Activated CD4-positive, CD25-positive, alpha-beta regulatory T cell (primary cell): ENCODE results near the gene MAP2K5.
"Not testable (repeated sequence)": the region's sequence is repeated elsewhere in the genome, so short reads cannot be mapped to it uniquely, and the experiment has no call there.

Experiments
- DNase-seq, 4 experiments: peaks; one replicate each; lab custom pipeline; 2025; lab: John Stamatoyannopoulos, UW

MAP2K5 gene

GRCh38 chr15:67672834-67673233 lies 130.3 kb downstream of the MAP2K5 start:
- DNase-seq: not testable (repeated sequence)

GRCh38 chr15:67674983-67675382 lies 132.5 kb downstream of the MAP2K5 start:
- DNase-seq: no peak

GRCh38 chr15:67678089-67678488 lies 135.6 kb downstream of the MAP2K5 start:
- no peak for DNase-seq

- no peak for DNase-seq
Measured at GRCh38 chr15:67678993-67679392, 136.5 kb downstream of the MAP2K5 start.

GRCh38 chr15:67680641-67681040 lies 138.1 kb downstream of the MAP2K5 start:
- DNase-seq: no peak

- DNase-seq: no peak
Measured at GRCh38 chr15:67685008-67685599, 142.6 kb downstream of the MAP2K5 start.

- no peak for DNase-seq
Measured at GRCh38 chr15:67685716-67686115, 143.2 kb downstream of the MAP2K5 start.

- DNase-seq: no peak
Measured at GRCh38 chr15:67690936-67691335, 148.4 kb downstream of the MAP2K5 start.

GRCh38 chr15:67691450-67691849 lies 148.9 kb downstream of the MAP2K5 start:
- no peak for DNase-seq

- no peak for DNase-seq
Measured at GRCh38 chr15:67692573-67692972, 150.1 kb downstream of the MAP2K5 start.

- DNase-seq: no peak
Measured at GRCh38 chr15:67696087-67696486, 153.6 kb downstream of the MAP2K5 start.

- DNase-seq: no peak
Measured at GRCh38 chr15:67700023-67700422, 157.5 kb downstream of the MAP2K5 start.

GRCh38 chr15:67701669-67702068 lies 159.2 kb downstream of the MAP2K5 start:
- DNase-seq: no peak

GRCh38 chr15:67707520-67708283 lies 165.2 kb downstream of the MAP2K5 start:
- no peak for DNase-seq

- no peak for DNase-seq
Measured at GRCh38 chr15:67708500-67708899, 166.0 kb downstream of the MAP2K5 start.

- DNase-seq: no peak
Measured at GRCh38 chr15:67715170-67715569, 172.7 kb downstream of the MAP2K5 start.

- DNase-seq: no peak
Measured at GRCh38 chr15:67716171-67716570, 173.7 kb downstream of the MAP2K5 start.

GRCh38 chr15:67717776-67718175 lies 175.3 kb downstream of the MAP2K5 start:
- no peak for DNase-seq

- no peak for DNase-seq
Measured at GRCh38 chr15:67719330-67719959, 176.9 kb downstream of the MAP2K5 start.

GRCh38 chr15:67720556-67721175 lies 178.2 kb downstream of the MAP2K5 start:
- no peak for DNase-seq

GRCh38 chr15:67722030-67722817 lies 179.7 kb downstream of the MAP2K5 start:
- no peak for DNase-seq
